Right lobe of liver (tissue), 6 donors: Measurements from ENCODE around the gene GPRC5A. TPM values are rescaled to one million over a fixed set of nuclear protein-coding genes. Genes with fewer than 3 reads are reported as not detected.

Experiments
- ATAC-seq, 4 donors: fragments of 200-7000 bp; cut with Tn5 transposase; one replicate each; pipeline ENCODE4 v1.9.1; 2020; ENCODE audit warnings: mild to moderate bottlenecking in 4 of 4, moderate library complexity in 4 of 4
- DNase-seq, 3 donors: peaks; one replicate each; pipeline ENCODE4 v3.0.0-alpha.2; 2020
- H3K27ac ChIP-seq, 3 donors: fragments of 200-600 bp; one replicate each; pipeline ENCODE4 v1.8.0; 2022
- H3K27me3 ChIP-seq, 2 donors: fragments of 200-600 bp; one replicate each; pipeline ENCODE4 v1.8.0; 2022
- H3K36me3 ChIP-seq, 4 donors: fragments of 200-600 bp; sonication (generic) in 1 of 4; one replicate each; pipeline versions ENCODE4 v1.5.1 to v1.8.0; 2017 to 2022; ENCODE audit warnings: control low read depth in 1 of 4
- H3K4me1 ChIP-seq, 4 donors: fragments of 200-600 bp; sonication (generic) in 1 of 4; one replicate each; pipeline versions ENCODE4 v1.5.1 to v1.8.0; 2017 to 2022; ENCODE audit warnings: control low read depth in 1 of 4
- H3K4me3 ChIP-seq, 3 donors: fragments of 200-600 bp; one replicate each; pipeline ENCODE4 v1.8.0; 2022
- H3K9me3 ChIP-seq, 4 donors: fragments of 200-600 bp; sonication (generic) in 1 of 4; one replicate each; pipeline versions ENCODE4 v1.5.1 to v1.8.0; 2017 to 2022; ENCODE audit warnings: control low read depth in 1 of 4
- POLR2A ChIP-seq: fragments of 450-650 bp; IDR thresholded peaks from one replicate; pipeline ENCODE4 v1.6.1; 2017; ENCODE audit warnings: antibody characterized with exemption, mild to moderate bottlenecking
- WGBS: methylation state at CpG from one replicate; pipeline ENCODE4 v1.1.6; 2018; ENCODE audit warnings: low coverage, low lambda C conversion rate; ENCODE audit not compliant: insufficient coverage; ENCODE audit errors: missing lambda C conversion rate; 5-methylcytosine and 5-hydroxymethylcytosine counted together
- intact Hi-C, 2 donors: fragments of 100-400 bp; cut with DNase I; formaldehyde crosslinking; loops; one replicate each; pipeline versions ENCODE4 v1.11.2 to v1.14.1; 2022
- total RNA-seq, 6 experiments: library from RNA; depleted of rRNA in 2 of 6; stranded (reverse); fragments of >200 nt in 2 of 6; fragmentation: NEBNext Ultra II Directional in 3 of 6; extraction: Animal tissue kit (Norgen Biotek cat#: 25700) in 3 of 6; gene quantifications; one replicate each; pipeline versions ENCODE4 v1.1.0 to v1.2.4, GENCODE V29; 2016 to 2023
- TF ChIP-seq, protein P1 (sequence below), 4 donors: fragments of 200-600 bp in 3 of 4; fragments of 450-650 bp in 1 of 4; IDR thresholded peaks; one replicate each; pipeline versions ENCODE4 v1.5.1 to v1.8.0; 2016 to 2022; ENCODE audit warnings: antibody characterized with exemption in 4 of 4, mild to moderate bottlenecking in 2 of 4
- donor health status: DM: no; HTN: yes; CAD: no.
- donor health status: DM: no; HTN: no; CAD: no.
- donor health status: DM: no; HTN: no; CAD: no.
- donor health status: DM: no; HTN: yes; CAD: no.
- donor health status: DM: no; HTN: yes; CAD: no.

Gene GPRC5A
- total RNA-seq, 6 experiments from 2014 or later, result 0.35 to 0.80 (median 0.44) TPM

DNA sequence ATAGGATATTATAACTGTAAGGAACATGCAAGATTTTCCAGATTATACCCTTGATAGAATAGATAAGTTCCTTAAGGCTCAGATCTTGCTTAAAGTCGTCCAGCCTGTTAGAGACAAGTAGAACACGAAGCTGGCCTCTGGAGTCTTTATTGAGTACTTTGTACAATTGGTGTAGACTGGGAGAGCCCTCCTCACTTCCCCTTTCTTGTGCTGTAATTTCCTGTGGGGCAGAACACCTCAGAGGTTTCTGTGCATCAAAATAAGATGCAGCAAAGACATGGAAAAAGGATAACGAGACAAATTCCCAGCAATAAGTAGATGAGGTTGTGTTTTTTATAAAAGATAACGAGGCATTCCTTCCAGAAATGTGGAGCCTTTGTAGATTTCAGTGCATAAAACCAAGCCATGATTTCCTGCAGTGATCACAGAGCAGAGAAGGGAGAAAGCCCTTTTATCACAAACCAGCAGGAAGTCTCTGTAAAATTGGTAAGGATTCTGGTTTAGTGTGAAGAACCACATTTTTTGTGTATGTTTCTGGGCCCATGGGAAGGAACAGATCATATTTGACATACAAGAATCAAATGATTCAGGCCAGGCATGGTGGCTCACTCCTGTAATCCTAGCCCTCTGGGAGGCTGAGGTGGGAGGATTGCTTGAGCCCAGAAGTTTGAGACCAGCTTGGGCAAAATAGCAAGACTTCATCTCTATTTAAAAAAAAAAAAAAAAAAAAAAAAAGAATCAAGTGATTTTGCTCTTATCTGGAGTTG lies 18.0 kb downstream of the GPRC5A start:
- Histone ChIP-seq H3K27ac (no peak overlapping the region), H3K9me3 (no peaks in the 10 kb centered on the region), H3K4me1 (no peaks in the 10 kb centered on the region), H3K36me3 (no peaks in the 10 kb centered on the region), H3K4me3 (no peak overlapping the region), H3K27me3 (no peaks in the 10 kb centered on the region)
- intact Hi-C loops, result no loop called here
- ATAC-seq (no peak), DNase-seq (no peak)
- TF ChIP-seq POLR2A, result no peak
- TF ChIP-seq, protein P1, sequence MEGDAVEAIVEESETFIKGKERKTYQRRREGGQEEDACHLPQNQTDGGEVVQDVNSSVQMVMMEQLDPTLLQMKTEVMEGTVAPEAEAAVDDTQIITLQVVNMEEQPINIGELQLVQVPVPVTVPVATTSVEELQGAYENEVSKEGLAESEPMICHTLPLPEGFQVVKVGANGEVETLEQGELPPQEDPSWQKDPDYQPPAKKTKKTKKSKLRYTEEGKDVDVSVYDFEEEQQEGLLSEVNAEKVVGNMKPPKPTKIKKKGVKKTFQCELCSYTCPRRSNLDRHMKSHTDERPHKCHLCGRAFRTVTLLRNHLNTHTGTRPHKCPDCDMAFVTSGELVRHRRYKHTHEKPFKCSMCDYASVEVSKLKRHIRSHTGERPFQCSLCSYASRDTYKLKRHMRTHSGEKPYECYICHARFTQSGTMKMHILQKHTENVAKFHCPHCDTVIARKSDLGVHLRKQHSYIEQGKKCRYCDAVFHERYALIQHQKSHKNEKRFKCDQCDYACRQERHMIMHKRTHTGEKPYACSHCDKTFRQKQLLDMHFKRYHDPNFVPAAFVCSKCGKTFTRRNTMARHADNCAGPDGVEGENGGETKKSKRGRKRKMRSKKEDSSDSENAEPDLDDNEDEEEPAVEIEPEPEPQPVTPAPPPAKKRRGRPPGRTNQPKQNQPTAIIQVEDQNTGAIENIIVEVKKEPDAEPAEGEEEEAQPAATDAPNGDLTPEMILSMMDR (IDR thresholded peaks at IDR 0.05), result no peak
- 46% methylated on average over 4 of the region's 4 CpGs for WGBS

DNA sequence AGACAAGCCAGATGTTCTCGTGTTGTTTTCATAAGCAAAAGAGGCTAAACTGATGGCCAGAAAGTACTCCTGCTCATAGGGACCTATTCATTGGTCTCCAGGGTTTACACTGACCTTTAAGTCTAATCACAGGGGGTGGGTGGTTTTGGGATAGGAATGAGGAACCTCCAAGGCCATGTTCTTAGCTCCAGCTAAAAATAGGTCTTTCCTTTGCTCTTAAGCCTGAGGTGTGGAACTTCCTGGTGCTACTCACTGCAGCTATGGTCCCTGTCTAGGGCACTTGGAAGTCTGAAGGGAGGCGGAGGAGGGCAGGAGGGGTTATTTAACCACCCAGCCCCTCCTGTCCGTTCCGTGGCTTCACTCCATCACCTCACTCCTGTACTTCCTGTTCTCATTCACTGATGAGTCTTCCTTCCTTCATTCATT lies 18.6 kb downstream of the GPRC5A start:
- Histone ChIP-seq H3K27me3 (no peaks in the 10 kb centered on the region), H3K27ac (no peak overlapping the region), H3K4me3 (no peak overlapping the region), H3K9me3 (no peaks in the 10 kb centered on the region), H3K4me1 (no peaks in the 10 kb centered on the region), H3K36me3 (no peaks in the 10 kb centered on the region)
- TF ChIP-seq, protein P1 (IDR thresholded peaks at IDR 0.05), result no peak
- no peak for TF ChIP-seq POLR2A
- ATAC-seq, result peak in 2 of 4 donors; percentile 14 to 41
- WGBS, result 42% methylated on average over 4 of the region's 4 CpGs
- intact Hi-C loops, result loop anchor here (10.0 kb wide), 3 partner anchors 65 to 305 kb away; no protein-coding TSS in a partner anchor
- no peak for DNase-seq

DNA sequence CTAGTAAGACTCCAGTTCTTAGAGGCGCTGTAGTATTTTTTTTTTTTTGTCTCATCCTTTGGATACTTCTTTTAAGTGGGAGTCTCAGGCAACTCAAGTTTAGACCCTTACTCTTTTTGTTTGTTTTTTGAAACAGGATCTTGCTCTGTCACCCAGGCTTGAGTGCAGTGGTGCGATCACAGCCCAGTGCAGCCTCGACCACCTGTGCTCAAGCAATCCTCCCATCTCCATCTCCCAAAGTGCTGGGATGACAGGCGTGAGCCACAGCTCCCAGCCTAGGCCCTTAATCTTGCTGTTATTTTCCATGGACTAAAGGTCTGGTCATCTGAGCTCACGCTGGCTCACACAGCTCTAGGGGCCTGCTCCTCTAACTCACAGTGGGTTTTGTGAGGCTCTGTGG lies 21.3 kb downstream of the GPRC5A start:
- Histone ChIP-seq H3K27ac (no peak overlapping the region), H3K27me3 (no peaks in the 10 kb centered on the region), H3K4me3 (no peak overlapping the region), H3K36me3 (no peaks in the 10 kb centered on the region), H3K4me1 (peaks cover 0 to 4% (median 0%) of the 10 kb centered on the region in 4 donors), H3K9me3 (no peaks in the 10 kb centered on the region)
- intact Hi-C loops, result loop anchor here (10.0 kb wide), 3 partner anchors 62 to 302 kb away; no protein-coding TSS in a partner anchor
- 85% methylated on average over 4 of the region's 5 CpGs for WGBS
- DNase-seq, result no peak
- TF ChIP-seq, protein P1 (IDR thresholded peaks at IDR 0.05), result no peak
- no peak for TF ChIP-seq POLR2A
- ATAC-seq, result no peak

DNA sequence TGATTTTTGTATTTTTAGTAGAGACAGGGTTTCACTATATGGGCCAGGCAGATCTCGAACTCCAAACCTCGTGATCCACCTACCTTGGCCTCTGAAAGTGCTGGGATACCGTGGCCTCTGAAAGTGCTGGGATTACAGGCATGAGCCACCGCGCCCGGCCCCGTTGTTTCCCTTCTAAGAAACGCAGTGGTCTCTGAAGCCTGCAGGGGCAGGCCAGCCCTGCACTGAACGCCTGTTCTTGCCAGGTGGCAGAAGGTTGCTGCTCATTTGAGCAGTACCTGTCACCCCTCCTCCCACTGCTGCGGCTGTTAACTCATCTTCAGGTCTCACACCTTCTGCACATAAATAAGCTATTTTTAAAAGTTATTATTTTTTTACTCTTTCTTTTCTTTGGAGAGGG lies 24.3 kb downstream of the GPRC5A start:
- Histone ChIP-seq H3K9me3 (no peaks in the 10 kb centered on the region), H3K27ac (no peak overlapping the region), H3K4me1 (peaks cover 0 to 4% (median 0%) of the 10 kb centered on the region in 4 donors), H3K36me3 (no peaks in the 10 kb centered on the region), H3K27me3 (no peaks in the 10 kb centered on the region), H3K4me3 (no peak overlapping the region)
- 68% methylated on average over 10 of the region's 10 CpGs for WGBS
- DNase-seq (no peak), ATAC-seq (no peak)
- TF ChIP-seq POLR2A, result no peak
- TF ChIP-seq, protein P1 (IDR thresholded peaks at IDR 0.05), result no peak
- intact Hi-C loops, result loop anchor here (10.0 kb wide), 3 partner anchors 59 to 299 kb away; no protein-coding TSS in a partner anchor
